ENCODE data around the gene IGSF9.

The IGSF9 gene

GRCh38 chr1:159897962-159898361 is 47.5 kb downstream of the IGSF9 start:
- DNase-seq (ENCODE audit: low read depth) = no peak

GRCh38 chr1:159896546-159896930 is 48.9 kb downstream of the IGSF9 start:
- DNase-seq (ENCODE audit: low read depth) = no peak

- DNase-seq (ENCODE audit: low read depth) = no peak
Observed at GRCh38 chr1:159895836-159896545, 49.4 kb downstream of the IGSF9 start.

- no peak for DNase-seq (ENCODE audit: low read depth)
Observed at GRCh38 chr1:159895286-159895685, 50.1 kb downstream of the IGSF9 start.

- no peak for DNase-seq (ENCODE audit: low read depth)
Observed at GRCh38 chr1:159892944-159893343, 52.5 kb downstream of the IGSF9 start.

GRCh38 chr1:159891275-159892157 is 53.9 kb downstream of the IGSF9 start:
- peak; percentile 55 for DNase-seq (ENCODE audit: low read depth)

GRCh38 chr1:159890390-159890789 is 55.0 kb downstream of the IGSF9 start:
- DNase-seq (ENCODE audit: low read depth) = no peak

GRCh38 chr1:159889821-159890252 is 55.6 kb downstream of the IGSF9 start:
- no peak for DNase-seq (ENCODE audit: low read depth)

- DNase-seq (ENCODE audit: low read depth) = no peak
Observed at GRCh38 chr1:159889202-159889601, 56.2 kb downstream of the IGSF9 start.

GRCh38 chr1:159884296-159884695 is 61.1 kb downstream of the IGSF9 start:
- no peak for DNase-seq (ENCODE audit: low read depth)

- DNase-seq (ENCODE audit: low read depth) = no peak
Observed at GRCh38 chr1:159883134-159883533, 62.3 kb downstream of the IGSF9 start.

- no peak for DNase-seq (ENCODE audit: low read depth)
Observed at GRCh38 chr1:159882527-159882862, 62.9 kb downstream of the IGSF9 start.

GRCh38 chr1:159881622-159882526 is 63.5 kb downstream of the IGSF9 start:
- DNase-seq (ENCODE audit: low read depth) = no peak

GRCh38 chr1:159880430-159880829 is 65.0 kb downstream of the IGSF9 start:
- DNase-seq (ENCODE audit: low read depth) = no peak

GRCh38 chr1:159879977-159880376 is 65.4 kb downstream of the IGSF9 start:
- DNase-seq (ENCODE audit: low read depth) = no peak

GRCh38 chr1:159879136-159879535 is 66.3 kb downstream of the IGSF9 start:
- DNase-seq (ENCODE audit: low read depth) = no peak

- DNase-seq (ENCODE audit: low read depth) = no peak
Observed at GRCh38 chr1:159877695-159878444, 67.5 kb downstream of the IGSF9 start.

Data from stimulated activated CD8-positive, alpha-beta memory T cell treated with anti-CD3 and anti-CD28 coated beads, Interleukin-7, amount 100 ng/mL, for 24 hours (primary cell).